Activated CD4-positive, alpha-beta T cell treated with anti-CD3 and anti-CD28 coated beads, Interleukin-2, amount 10 ng/mL, durations not matched to agents 7 days and 5 days (primary cell): ENCODE results near the gene ZNRF2. TPM values are rescaled to one million over a fixed set of nuclear protein-coding genes. Genes with fewer than 3 reads are reported as not detected.

Experiments
- CTCF ChIA-PET: fragments of 350-600 bp; sonication (Branson Sonifier 250); formaldehyde crosslinking; loops from one replicate; lab custom pipeline; 2021; ENCODE audit warnings: antibody characterized with exemption; lab: Charles Lee
- POLR2A ChIA-PET: fragments of 350-600 bp; sonication (Branson Sonifier 250); formaldehyde crosslinking; loops from one replicate; lab custom pipeline; 2021; ENCODE audit warnings: antibody characterized with exemption; lab: Charles Lee
- DNase-seq: peaks from one replicate; pipeline ENCODE4 v3.0.0-alpha.2; 2020
- H3K27ac Mint-ChIP-seq: one replicate; pipeline ENCODE4 v1.8.0; 2021; ENCODE audit warnings: mild to moderate bottlenecking, moderate library complexity, mixed read lengths
- H3K27me3 Mint-ChIP-seq: one replicate; pipeline ENCODE4 v1.8.0; 2021; ENCODE audit warnings: mixed read lengths
- H3K36me3 Mint-ChIP-seq: one replicate; pipeline ENCODE4 v1.8.0; 2021; ENCODE audit warnings: low read depth, mixed read lengths
- H3K4me1 Mint-ChIP-seq: one replicate; pipeline ENCODE4 v1.8.0; 2021; ENCODE audit warnings: mixed read lengths
- H3K4me3 Mint-ChIP-seq: one replicate; pipeline ENCODE4 v1.8.0; 2021; ENCODE audit warnings: mild to moderate bottlenecking, moderate library complexity, mixed read lengths
- H3K9me3 Mint-ChIP-seq: one replicate; pipeline ENCODE4 v1.8.0; 2021; ENCODE audit warnings: mixed read lengths
- total RNA-seq, 2 experiments: library from RNA; stranded (reverse); gene quantifications; one replicate each; pipeline ENCODE4 v1.2.3, GENCODE V29; 2021

The ZNRF2 gene
- total RNA-seq, 2 experiments from 2014 or later: 16.8 to 18.5 TPM

DNA sequence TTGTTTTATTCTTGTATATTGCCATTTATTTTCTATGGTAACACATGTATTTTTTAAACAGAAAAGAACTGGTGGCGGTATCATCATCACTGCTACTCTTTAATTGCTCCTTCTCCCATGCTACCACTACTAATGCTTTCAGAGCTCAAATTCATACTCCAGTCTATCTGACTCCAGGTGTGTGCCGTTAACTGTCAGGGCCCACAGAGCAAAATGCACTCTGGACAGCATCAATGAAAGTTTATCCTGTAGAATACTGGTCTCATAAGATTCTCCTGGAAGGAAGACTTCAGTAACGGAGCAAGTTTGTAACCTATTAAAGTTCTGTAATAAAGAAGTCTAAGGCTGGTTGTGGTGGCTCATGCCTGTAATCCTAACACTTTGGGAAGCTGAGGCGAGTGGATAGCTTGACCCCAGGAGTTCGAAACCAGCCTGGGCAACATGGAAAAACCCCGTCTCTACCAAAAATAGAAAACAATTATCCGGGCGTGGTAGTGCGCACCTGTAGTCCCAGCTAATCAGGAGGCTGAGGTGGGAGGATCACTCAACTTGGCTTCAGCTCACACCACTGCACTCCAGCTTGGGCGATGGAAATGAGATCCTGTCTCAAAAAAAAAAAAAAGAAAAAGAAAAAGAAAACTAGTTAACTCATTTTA, 18.4 kb downstream of the ZNRF2 start:
- no peaks in the 10 kb centered on the region for H3K27me3 Mint-ChIP-seq
- H3K27ac Mint-ChIP-seq: no peak overlapping the region
- ChIA-PET POLR2A (interaction anchor here (0.6 kb wide), 1 partner anchor 18 kb away, joined by 3 read pairs; no protein-coding TSS in a partner anchor), CTCF (no interaction called here)
- peaks cover 3% of the 10 kb centered on the region for H3K36me3 Mint-ChIP-seq
- DNase-seq: no peak
- peaks cover 2% of the 10 kb centered on the region for H3K9me3 Mint-ChIP-seq
- no peak overlapping the region for H3K4me3 Mint-ChIP-seq
- H3K4me1 Mint-ChIP-seq: peaks cover 25% of the 10 kb centered on the region

GRCh38 chr7:30303312-30304039, 19.1 kb downstream of the ZNRF2 start:
- peaks cover 26% of the 10 kb centered on the region for H3K4me1 Mint-ChIP-seq
- no peak overlapping the region for H3K27ac Mint-ChIP-seq
- peaks cover 4% of the 10 kb centered on the region for H3K36me3 Mint-ChIP-seq
- ChIA-PET POLR2A (no interaction called here), CTCF (no interaction called here)
- no peak overlapping the region for H3K4me3 Mint-ChIP-seq
- no peaks in the 10 kb centered on the region for H3K27me3 Mint-ChIP-seq
- DNase-seq: no peak
- peaks cover 2% of the 10 kb centered on the region for H3K9me3 Mint-ChIP-seq

DNA sequence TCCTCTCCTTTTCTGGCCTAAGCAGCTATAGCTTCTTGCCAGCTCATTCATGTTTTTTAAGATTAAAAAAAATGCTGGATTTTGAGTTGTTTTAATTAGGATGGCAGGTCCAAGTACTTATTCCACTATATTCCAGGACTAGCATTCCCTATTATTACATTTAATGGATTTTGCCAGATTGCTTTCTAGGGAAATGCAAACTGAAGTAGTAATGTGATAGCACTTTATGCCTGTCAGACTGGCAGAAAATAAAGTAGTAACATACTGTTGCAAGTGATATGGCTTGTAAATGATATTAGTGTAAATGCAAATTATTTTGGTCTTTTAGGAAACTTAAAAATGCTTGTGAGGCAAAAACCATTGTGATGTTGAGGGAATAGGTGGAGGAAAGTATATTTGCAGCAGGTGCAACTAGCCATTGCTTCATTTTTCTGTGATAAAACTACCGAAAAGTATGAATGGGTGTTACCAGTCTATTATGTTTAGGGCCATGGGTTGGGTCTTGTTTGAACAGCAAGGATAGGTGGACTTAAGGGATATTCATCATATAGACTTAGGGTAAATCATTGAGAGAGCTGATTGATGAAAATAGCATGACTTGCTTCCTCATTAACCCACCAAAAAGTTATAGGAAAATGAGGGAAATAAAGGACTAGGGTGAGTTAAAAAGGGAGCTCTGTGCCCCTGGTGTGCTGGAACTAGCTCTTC, 19.9 kb downstream of the ZNRF2 start:
- Mint-ChIP-seq H3K27ac (no peak overlapping the region), H3K9me3 (peaks cover 2% of the 10 kb centered on the region), H3K27me3 (no peaks in the 10 kb centered on the region), H3K4me3 (no peak overlapping the region), H3K36me3 (peaks cover 4% of the 10 kb centered on the region), H3K4me1 (peaks cover 27% of the 10 kb centered on the region)
- DNase-seq: no peak
- POLR2A ChIA-PET: no interaction called here
- CTCF ChIA-PET: interaction anchor here (1.4 kb wide), 1 partner anchor 10 kb away, joined by 3 read pairs; no protein-coding TSS in a partner anchor

- no peak for DNase-seq
- CTCF ChIA-PET: interaction anchor here (0.6 kb wide), 1 partner anchor 12 kb away, joined by 4 read pairs; no protein-coding TSS in a partner anchor
Observed at GRCh38 chr7:30306976-30307375, 22.6 kb downstream of the ZNRF2 start.

GRCh38 chr7:30308389-30308788, 24.0 kb downstream of the ZNRF2 start:
- POLR2A ChIA-PET: interaction anchor here (0.6 kb wide), 1 partner anchor 52 kb away, joined by 6 read pairs; no protein-coding TSS in a partner anchor
- peaks cover 6% of the 10 kb centered on the region for H3K36me3 Mint-ChIP-seq
- no peak overlapping the region for H3K27ac Mint-ChIP-seq
- peaks cover 36% of the 10 kb centered on the region for H3K4me1 Mint-ChIP-seq
- H3K4me3 Mint-ChIP-seq: no peak overlapping the region
- CTCF ChIA-PET: interaction anchor here (1.5 kb wide), 1 partner anchor 15 kb away, joined by 3 read pairs; no protein-coding TSS in a partner anchor
- H3K27me3 Mint-ChIP-seq: no peaks in the 10 kb centered on the region
- no peak for DNase-seq
- peaks cover 2% of the 10 kb centered on the region for H3K9me3 Mint-ChIP-seq

More at GRCh38 chr7:30306976-30307375, 22.6 kb downstream of the ZNRF2 start:
- H3K27me3 Mint-ChIP-seq: no peaks in the 10 kb centered on the region
- peaks cover 6% of the 10 kb centered on the region for H3K36me3 Mint-ChIP-seq
- H3K27ac Mint-ChIP-seq: no peak overlapping the region
- H3K4me3 Mint-ChIP-seq: no peak overlapping the region
- H3K9me3 Mint-ChIP-seq: peaks cover 2% of the 10 kb centered on the region
- H3K4me1 Mint-ChIP-seq: peaks cover 34% of the 10 kb centered on the region
- POLR2A ChIA-PET: no interaction called here

DNA sequence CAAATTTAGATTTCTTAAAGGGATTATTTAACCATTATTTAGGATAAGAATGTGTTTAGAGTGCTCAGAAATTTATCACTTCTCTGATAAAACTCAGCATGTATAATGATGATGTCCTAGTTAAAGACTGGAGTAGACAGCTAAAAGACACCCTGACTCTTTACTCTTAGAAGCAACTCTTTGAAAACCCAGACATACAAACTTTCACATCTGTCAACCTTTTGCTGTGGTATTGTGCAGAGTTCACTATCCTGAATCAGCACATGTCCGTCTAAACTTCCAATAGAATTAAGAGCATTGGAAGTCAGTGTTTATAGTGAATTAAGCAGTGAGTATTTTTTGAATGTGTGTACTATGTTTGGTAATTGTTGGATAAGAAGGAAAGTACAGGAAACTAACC, 24.9 kb downstream of the ZNRF2 start:
- ChIA-PET POLR2A (no interaction called here), CTCF (no interaction called here)
- peaks cover 34% of the 10 kb centered on the region for H3K4me1 Mint-ChIP-seq
- DNase-seq: no peak
- no peaks in the 10 kb centered on the region for H3K27me3 Mint-ChIP-seq
- peaks cover 2% of the 10 kb centered on the region for H3K9me3 Mint-ChIP-seq
- H3K4me3 Mint-ChIP-seq: no peak overlapping the region
- no peak overlapping the region for H3K27ac Mint-ChIP-seq
- peaks cover 6% of the 10 kb centered on the region for H3K36me3 Mint-ChIP-seq

GRCh38 chr7:30309842-30310435, 25.5 kb downstream of the ZNRF2 start:
- Mint-ChIP-seq H3K36me3 (peaks cover 6% of the 10 kb centered on the region), H3K4me3 (no peak overlapping the region), H3K27me3 (no peaks in the 10 kb centered on the region), H3K27ac (no peak overlapping the region), H3K9me3 (peaks cover 2% of the 10 kb centered on the region), H3K4me1 (peaks cover 33% of the 10 kb centered on the region)
- DNase-seq: no peak
- ChIA-PET CTCF (interaction anchor here (1.1 kb wide), 1 partner anchor 128 kb away, joined by 3 read pairs; no protein-coding TSS in a partner anchor), POLR2A (no interaction called here)

GRCh38 chr7:30310674-30311362, 26.4 kb downstream of the ZNRF2 start:
- Mint-ChIP-seq H3K36me3 (peaks cover 6% of the 10 kb centered on the region), H3K4me3 (no peak overlapping the region), H3K4me1 (peaks cover 32% of the 10 kb centered on the region), H3K9me3 (peaks cover 2% of the 10 kb centered on the region), H3K27me3 (no peaks in the 10 kb centered on the region), H3K27ac (no peak overlapping the region)
- no peak for DNase-seq
- POLR2A ChIA-PET: no interaction called here
- CTCF ChIA-PET: interaction anchor here (1.1 to 1.8 kb wide), 3 partner anchors 17 to 129 kb away, joined by 3 to 4 read pairs (median 3); no protein-coding TSS in a partner anchor

DNA sequence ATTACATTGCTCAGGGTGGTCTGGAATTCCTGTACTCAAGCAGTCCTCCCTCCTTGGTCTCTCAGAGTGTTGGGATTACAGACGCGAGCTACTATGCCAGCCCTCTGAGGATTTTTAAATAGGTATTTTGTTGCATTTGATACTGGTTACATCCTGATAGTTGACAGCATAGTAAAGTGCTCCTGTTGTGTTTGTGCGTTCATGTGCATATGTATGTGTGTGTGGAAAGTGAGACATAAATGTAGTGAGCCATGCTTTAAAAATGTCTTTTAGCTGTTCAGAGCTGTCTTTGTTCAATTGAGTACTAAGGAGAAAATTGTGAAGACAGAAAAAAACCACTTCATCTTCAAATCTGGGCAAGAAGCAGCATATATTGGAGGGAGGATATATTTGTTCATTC, 27.8 kb downstream of the ZNRF2 start:
- H3K9me3 Mint-ChIP-seq: no peaks in the 10 kb centered on the region
- no peak overlapping the region for H3K27ac Mint-ChIP-seq
- H3K4me1 Mint-ChIP-seq: peaks cover 28% of the 10 kb centered on the region
- no peaks in the 10 kb centered on the region for H3K27me3 Mint-ChIP-seq
- no peak for DNase-seq
- POLR2A ChIA-PET: no interaction called here
- CTCF ChIA-PET: interaction anchor here (1.4 to 2.6 kb wide), 4 partner anchors 9 to 28 kb away, joined by 4 to 13 read pairs (median 4); no protein-coding TSS in a partner anchor
- peaks cover 5% of the 10 kb centered on the region for H3K36me3 Mint-ChIP-seq
- H3K4me3 Mint-ChIP-seq: no peak overlapping the region

GRCh38 chr7:30313348-30313747, 29.0 kb downstream of the ZNRF2 start:
- POLR2A ChIA-PET: no interaction called here
- H3K9me3 Mint-ChIP-seq: no peaks in the 10 kb centered on the region
- CTCF ChIA-PET: interaction anchor here (1.1 to 2.6 kb wide), 3 partner anchors 10 to 27 kb away, joined by 3 to 13 read pairs (median 4); no protein-coding TSS in a partner anchor
- no peak overlapping the region for H3K27ac Mint-ChIP-seq
- DNase-seq: no peak
- H3K36me3 Mint-ChIP-seq: peaks cover 7% of the 10 kb centered on the region
- no peak overlapping the region for H3K4me3 Mint-ChIP-seq
- no peaks in the 10 kb centered on the region for H3K27me3 Mint-ChIP-seq
- peaks cover 32% of the 10 kb centered on the region for H3K4me1 Mint-ChIP-seq

GRCh38 chr7:30313793-30314192, 29.4 kb downstream of the ZNRF2 start:
- Mint-ChIP-seq H3K27me3 (no peaks in the 10 kb centered on the region), H3K9me3 (no peaks in the 10 kb centered on the region), H3K4me3 (no peak overlapping the region), H3K36me3 (peaks cover 8% of the 10 kb centered on the region), H3K27ac (no peak overlapping the region), H3K4me1 (peaks cover 33% of the 10 kb centered on the region)
- DNase-seq: no peak
- ChIA-PET CTCF (interaction anchor here (1.0 to 2.6 kb wide), 4 partner anchors 9 to 27 kb away, joined by 3 to 13 read pairs (median 4); no protein-coding TSS in a partner anchor), POLR2A (no interaction called here)

DNA sequence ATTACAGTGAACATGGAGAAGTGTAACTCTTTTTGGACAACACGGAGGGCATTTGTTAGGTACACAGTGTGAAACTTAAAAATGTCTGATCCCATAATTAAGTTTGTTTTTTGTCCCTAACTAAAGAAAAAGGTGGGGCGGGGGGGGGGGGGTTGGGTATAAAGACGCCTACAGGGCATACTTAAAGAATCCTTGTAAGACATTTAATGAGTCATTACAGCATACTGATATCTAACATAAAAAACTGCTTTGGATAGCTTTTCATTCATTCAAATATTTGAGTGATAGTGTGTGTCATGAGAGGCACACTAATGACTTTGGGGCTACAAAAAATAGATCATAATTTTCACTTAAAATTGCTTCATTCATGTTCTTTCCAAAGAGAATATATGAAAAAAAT, 31.2 kb downstream of the ZNRF2 start:
- H3K27ac Mint-ChIP-seq: no peak overlapping the region
- no peaks in the 10 kb centered on the region for H3K9me3 Mint-ChIP-seq
- H3K4me3 Mint-ChIP-seq: no peak overlapping the region
- no peak for DNase-seq
- CTCF ChIA-PET: no interaction called here
- H3K36me3 Mint-ChIP-seq: peaks cover 7% of the 10 kb centered on the region
- H3K27me3 Mint-ChIP-seq: no peaks in the 10 kb centered on the region
- POLR2A ChIA-PET: no interaction called here
- peaks cover 32% of the 10 kb centered on the region for H3K4me1 Mint-ChIP-seq
